Measurements from ENCODE around the gene DAPK1. TPM values are rescaled to one million over a fixed set of nuclear protein-coding genes. Genes with fewer than 3 reads are reported as not detected.

The DAPK1 gene
- total RNA-seq, 1 donor from 2014 or later = 24.6 TPM

GRCh38 chr9:87551772-87552217, 54.1 kb downstream of the DAPK1 start:
- no peak for DNase-seq (ENCODE audit: extremely low spot score in 2 of 2)
- no peaks in the 10 kb centered on the region for H3K9me3 ChIP-seq
- no peak for TF ChIP-seq CTCF (IDR thresholded peaks at IDR 0.05)
- TF ChIP-seq POLR2AphosphoS5 (IDR thresholded peaks at IDR 0.05; ENCODE audit: insufficient read depth in 1 of 2, low read depth in 1 of 2) = no peak
- no peak for TF ChIP-seq POLR2A (IDR thresholded peaks at IDR 0.05)
- H3K4me1 ChIP-seq = no peaks in the 10 kb centered on the region
- intact Hi-C loops (cut with DNase I) = no loop called here
- no peaks in the 10 kb centered on the region for H3K27me3 ChIP-seq
- no peak overlapping the region for H3K27ac ChIP-seq
- H3K36me3 ChIP-seq = no peaks in the 10 kb centered on the region
- H3K4me3 ChIP-seq = no peak overlapping the region

GRCh38 chr9:87554171-87554910, 56.7 kb downstream of the DAPK1 start:
- DNase-seq (ENCODE audit: extremely low spot score in 2 of 2) = no peak
- Histone ChIP-seq H3K4me1 (no peaks in the 10 kb centered on the region), H3K27ac (no peak overlapping the region), H3K27me3 (no peaks in the 10 kb centered on the region), H3K4me3 (no peak overlapping the region), H3K36me3 (no peaks in the 10 kb centered on the region), H3K9me3 (no peaks in the 10 kb centered on the region)
- TF ChIP-seq POLR2AphosphoS5 (IDR thresholded peaks at IDR 0.05; ENCODE audit: insufficient read depth in 1 of 2, low read depth in 1 of 2) = no peak
- TF ChIP-seq POLR2A (IDR thresholded peaks at IDR 0.05) = no peak
- TF ChIP-seq CTCF (IDR thresholded peaks at IDR 0.05) = no peak
- intact Hi-C loops (cut with DNase I) = no loop called here

GRCh38 chr9:87554976-87555375, 57.3 kb downstream of the DAPK1 start:
- no peak for TF ChIP-seq POLR2A (IDR thresholded peaks at IDR 0.05)
- TF ChIP-seq CTCF (IDR thresholded peaks at IDR 0.05) = no peak
- TF ChIP-seq POLR2AphosphoS5 (IDR thresholded peaks at IDR 0.05; ENCODE audit: insufficient read depth in 1 of 2, low read depth in 1 of 2) = no peak
- no peaks in the 10 kb centered on the region for H3K27me3 ChIP-seq
- no peaks in the 10 kb centered on the region for H3K9me3 ChIP-seq
- H3K36me3 ChIP-seq = no peaks in the 10 kb centered on the region
- no peak overlapping the region for H3K27ac ChIP-seq
- no peak for DNase-seq (ENCODE audit: extremely low spot score in 2 of 2)
- H3K4me3 ChIP-seq = no peak overlapping the region
- intact Hi-C loops (cut with DNase I) = no loop called here
- no peaks in the 10 kb centered on the region for H3K4me1 ChIP-seq

DNA sequence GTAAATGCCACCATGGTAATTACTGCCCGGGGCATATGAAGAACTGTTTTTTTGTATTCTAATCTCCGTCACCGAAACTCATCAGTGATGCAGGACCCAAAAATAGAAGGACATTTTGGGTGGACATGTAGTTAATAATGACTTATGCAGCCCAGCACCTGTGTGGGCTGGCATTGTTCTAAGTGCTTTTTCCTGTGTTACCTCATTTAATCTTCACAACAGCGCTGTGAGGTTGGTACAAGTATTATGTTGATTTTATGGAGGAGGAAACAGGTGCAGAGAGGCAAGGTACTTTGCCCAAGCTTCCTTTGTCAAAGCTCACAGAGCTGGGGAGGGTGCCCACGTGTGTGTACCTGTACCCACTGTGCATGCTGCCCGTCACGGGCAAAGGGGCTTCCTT, 58.4 kb downstream of the DAPK1 start:
- H3K27ac ChIP-seq = no peak overlapping the region
- H3K4me1 ChIP-seq = no peaks in the 10 kb centered on the region
- intact Hi-C loops (cut with DNase I) = no loop called here

More for the DNA sequence above, 58.4 kb downstream of the DAPK1 start:
- Histone ChIP-seq H3K4me3 (no peak overlapping the region), H3K36me3 (no peaks in the 10 kb centered on the region), H3K27me3 (no peaks in the 10 kb centered on the region), H3K9me3 (no peaks in the 10 kb centered on the region)
- DNase-seq (ENCODE audit: extremely low spot score in 2 of 2) = no peak
- no peak for TF ChIP-seq CTCF (IDR thresholded peaks at IDR 0.05)
- TF ChIP-seq POLR2A (IDR thresholded peaks at IDR 0.05) = no peak
- no peak for TF ChIP-seq POLR2AphosphoS5 (IDR thresholded peaks at IDR 0.05; ENCODE audit: insufficient read depth in 1 of 2, low read depth in 1 of 2)

Measured in vagina (tissue), 2 donors.